A549 (cell line): Measurements from ENCODE around the gene LRRC45. TPM values are rescaled to one million over a fixed set of nuclear protein-coding genes. Genes with fewer than 3 reads are reported as not detected.

Source experiments
- ATAC-seq, 2 experiments: fragments of 200-7000 bp in 1 of 2; fragments of >200 bp in 1 of 2; cut with Nextera tagmentation in 1 of 2; cut with Tn5 transposase in 1 of 2; 3 replicates each; pipeline versions ENCODE4 v1.8.0 to v1.9.1; 2018 to 2020; ENCODE audit warnings: mild to moderate bottlenecking in 1 of 2, moderate library complexity in 1 of 2
- CTCF ChIA-PET: fragments of 300-600 bp; sonication (Branson Sonifier 250); formaldehyde crosslinking; extraction: SDS; loops from one replicate; lab custom pipeline; 2021; ENCODE audit warnings: antibody characterized with exemption, inconsistent platforms; lab: Yijun Ruan, JAX
- POLR2A ChIA-PET: fragments of 350-600 bp; formaldehyde crosslinking; extraction: SDS; loops from one replicate; lab custom pipeline; 2021; ENCODE audit warnings: antibody characterized with exemption, inconsistent platforms; lab: Yijun Ruan, JAX
- DNase-seq, 2 experiments: peaks; one replicate each; pipeline versions ENCODE4 v3.0.0 to v3.0.0-alpha.2; 2011 to 2016; ENCODE audit warnings: low read depth in 1 of 2, low spot score in 1 of 2
- FAIRE-seq: peaks from 2 replicates; lab custom pipeline; 2011; peaks lifted over from hg19 to GRCh38; lab: Jason Lieb, UNC
- H3K27ac ChIP-seq, 2 experiments: fragments of >200 bp; sonication (Bioruptor Twin); formaldehyde crosslinking; 3 replicates each; pipeline ENCODE4 v1.5.1; 2016 to 2017
- H3K4me1 ChIP-seq: fragments of >200 bp; sonication (Bioruptor Twin); formaldehyde crosslinking; 3 replicates; pipeline ENCODE4 v1.6.1; 2016
- H3K4me2 ChIP-seq: fragments of >200 bp; sonication (Bioruptor Twin); formaldehyde crosslinking; 3 replicates; pipeline ENCODE4 v1.6.1; 2016
- H3K4me3 ChIP-seq: fragments of >200 bp; sonication (Bioruptor Twin); formaldehyde crosslinking; 3 replicates; pipeline ENCODE4 v1.5.1; 2016
- H3K9me3 ChIP-seq: fragments of >200 bp; sonication (Bioruptor Twin); formaldehyde crosslinking; 3 replicates; pipeline ENCODE4 v1.6.1; 2016
- BCL3 ChIP-seq: fragments of >200 bp; sonication (Bioruptor Twin); formaldehyde crosslinking; IDR thresholded peaks from 3 replicates; pipeline ENCODE4 v1.6.1; 2016
- BHLHE40 ChIP-seq: IDR thresholded peaks from 2 replicates; pipeline ENCODE4 v1.6.1; 2012; ENCODE audit warnings: low read depth, low read length, inconsistent platforms
- CEBPB ChIP-seq, 2 experiments: fragments of >200 bp in 1 of 2; sonication (Bioruptor Twin) in 1 of 2; formaldehyde crosslinking in 1 of 2; IDR thresholded peaks; 2 replicates each; pipeline ENCODE4 v1.6.1; 2012 to 2016
- CHD4 ChIP-seq: fragments of 200-600 bp; sonication (generic); IDR thresholded peaks from 2 replicates; pipeline ENCODE4 v1.6.1; 2016; ENCODE audit warnings: antibody characterized with exemption, mild to moderate bottlenecking, borderline replicate concordance
- CTCF ChIP-seq: fragments of >200 bp; sonication (Bioruptor Twin); formaldehyde crosslinking; IDR thresholded peaks from 3 replicates; pipeline ENCODE4 v1.5.1; 2016
- EHF ChIP-seq: fragments of 250-450 bp; sonication (Bioruptor Pico); IDR thresholded peaks from 2 replicates; pipeline ENCODE4 v1.5.0; 2020; ENCODE audit warnings: mild to moderate bottlenecking
- EHMT2 ChIP-seq: fragments of 200-600 bp; sonication (generic); IDR thresholded peaks from 2 replicates; pipeline ENCODE4 v1.6.1; 2016; ENCODE audit warnings: antibody characterized with exemption, low read depth, mild to moderate bottlenecking, moderate library complexity
- FOXS1 ChIP-seq: fragments of 250-450 bp; sonication (Bioruptor Pico); IDR thresholded peaks from 2 replicates; pipeline ENCODE4 v1.5.0; 2020; ENCODE audit warnings: mild to moderate bottlenecking, moderate library complexity
- GATA3 ChIP-seq: IDR thresholded peaks from 2 replicates; pipeline ENCODE4 v1.6.1; 2012; ENCODE audit warnings: borderline replicate concordance
- HDAC2 ChIP-seq: fragments of 200-600 bp; sonication (generic); IDR thresholded peaks from 2 replicates; pipeline ENCODE4 v1.6.1; 2016
- HOXA7 ChIP-seq: fragments of 250-450 bp; sonication (Bioruptor Pico); IDR thresholded peaks from 2 replicates; pipeline ENCODE4 v1.5.0; 2020; ENCODE audit warnings: mild to moderate bottlenecking, moderate library complexity
- JUNB ChIP-seq: fragments of >200 bp; sonication (Bioruptor Twin); formaldehyde crosslinking; IDR thresholded peaks from 2 replicates; pipeline ENCODE4 v1.6.1; 2016
- MAZ ChIP-seq: fragments of 150-350 bp; IDR thresholded peaks from 2 replicates; pipeline ENCODE4 v1.6.1; 2014; ENCODE audit warnings: antibody characterized with exemption, low read depth, low read length, borderline replicate concordance
- NR3C1 ChIP-seq: fragments of >200 bp; sonication (Bioruptor Twin); formaldehyde crosslinking; IDR thresholded peaks from 3 replicates; pipeline ENCODE4 v1.6.1; 2017
- PHF8 ChIP-seq: fragments of 200-600 bp; sonication (generic); IDR thresholded peaks from 2 replicates; pipeline ENCODE4 v1.6.1; 2016; ENCODE audit warnings: low read depth, mild to moderate bottlenecking, antibody characterized with exemption, moderate library complexity, borderline replicate concordance
- POLR2A ChIP-seq: IDR thresholded peaks from 2 replicates; pipeline ENCODE4 v1.6.1; 2012; ENCODE audit warnings: mild to moderate bottlenecking, low read length
- POLR2AphosphoS2 ChIP-seq: conservative IDR thresholded peaks from 2 replicates; pipeline ENCODE4 v1.6.1; 2012; ENCODE audit warnings: low read length, improper control_type of control experiment, inconsistent platforms
- RCOR1 ChIP-seq: fragments of 150-350 bp; IDR thresholded peaks from 2 replicates; pipeline ENCODE4 v1.6.1; 2014; ENCODE audit warnings: antibody characterized with exemption, low read length, low read depth
- REST ChIP-seq: fragments of 200-600 bp; sonication (generic); IDR thresholded peaks from 2 replicates; pipeline ENCODE4 v1.6.1; 2016; ENCODE audit warnings: antibody characterized with exemption, mild to moderate bottlenecking, moderate library complexity
- RNF2 ChIP-seq: fragments of 200-600 bp; sonication (generic); IDR thresholded peaks from 2 replicates; pipeline ENCODE4 v1.6.1; 2016; ENCODE audit warnings: low read depth, mild to moderate bottlenecking, antibody characterized with exemption, moderate library complexity, borderline replicate concordance
- SMC3 ChIP-seq: fragments of >200 bp; sonication (Bioruptor Twin); formaldehyde crosslinking; IDR thresholded peaks from 3 replicates; pipeline ENCODE4 v1.6.1; 2018; ENCODE audit warnings: inconsistent platforms
- TP53 ChIP-seq: fragments of 250-450 bp; sonication (Bioruptor Pico); IDR thresholded peaks from 2 replicates; pipeline ENCODE4 v1.5.0; 2021; ENCODE audit warnings: mild to moderate bottlenecking, moderate library complexity
- ZFP36 ChIP-seq: fragments of 450-650 bp; IDR thresholded peaks from 2 replicates; pipeline ENCODE4 v1.6.1; 2014; ENCODE audit warnings: borderline replicate concordance; ENCODE audit not compliant: partially characterized antibody
- ZNF302 ChIP-seq: fragments of 250-450 bp; sonication (Bioruptor Pico); IDR thresholded peaks from 2 replicates; pipeline ENCODE4 v1.9.0; 2021; ENCODE audit warnings: inconsistent platforms, mild to moderate bottlenecking, moderate library complexity
- ZSCAN20 ChIP-seq: fragments of 250-450 bp; sonication (Bioruptor Pico); IDR thresholded peaks from 2 replicates; pipeline ENCODE4 v1.8.0; 2022; ENCODE audit warnings: mild to moderate bottlenecking, moderate library complexity
- WGBS: methylation state at CpG from one replicate; pipeline ENCODE4 v1.1.6; 2017; ENCODE audit errors: missing lambda C conversion rate; 5-methylcytosine and 5-hydroxymethylcytosine counted together
- polyA plus RNA-seq, 4 experiments: library from polyadenylated mRNA; depleted of rRNA in 3 of 4; stranded (reverse); fragments of >200 nt; fragmentation: RNase III in 1 of 4; extraction: RNeasy Plus Mini Kit Qiagen cat#74134 plus additional on column Dnase treatment in 1 of 4; gene quantifications; 2 replicates in 3 of 4; 3 replicates in 1 of 4; pipeline ENCODE4 v1.2.3, GENCODE V29; 2011 to 2017

LRRC45 gene
- polyA plus RNA-seq, 2 of the 4 experiments (the other 2 are of a cell fraction): 6.4 to 24.5 TPM

- TF ChIP-seq CTCF (peak; percentile 94), EHMT2 (no peak), BCL3 (no peak), SMC3 (peak; percentile 98), MAZ (0 out of 2 replicates have a peak, but pooled peaks have one; percentile 43), NR3C1 (no peak)
Measured at GRCh38 chr17:82021107-82021899, 1.8 kb upstream of the LRRC45 start (continued).

- 6% methylated on average over 9 of the region's 10 CpGs for WGBS
- ATAC-seq: peak in 1 of 2 experiments; percentile 14; a peak in 3 of 6 replicates
- Histone ChIP-seq H3K27ac (peak overlapping the region; percentile 80 to 92), H3K4me1 (peaks cover 41% of the 10 kb centered on the region), H3K9me3 (no peaks in the 10 kb centered on the region), H3K4me3 (peak overlapping the region; percentile 77), H3K4me2 (peak overlapping the region; percentile 87)
- CTCF ChIA-PET: interaction anchor here (0.7 to 33.2 kb wide), 30 partner anchors 8 to 308 kb away, joined by 3 to 794 read pairs (median 10); partner anchors contain the start of genes ASPSCR1, DCXR, MAFG and MYADML2
- POLR2A ChIA-PET: interaction anchor here (1.0 to 3.9 kb wide), 6 partner anchors 16 to 152 kb away, joined by 3 to 38 read pairs (median 4); partner anchors contain the start of genes ASPSCR1 and DCXR
- DNase-seq: no peak
- TF ChIP-seq ZSCAN20 (CRISPR knock-in tag) (no peak), REST (no peak), CEBPB (IDR thresholded peaks at IDR 0.05) (no peak), HOXA7 (CRISPR knock-in tag) (no peak), BHLHE40 (no peak)
- FAIRE-seq: no peak
Measured at GRCh38 chr17:82021900-82022309, 1.2 kb upstream of the LRRC45 start.

- WGBS: 2% methylated on average over 37 of the region's 64 CpGs
- peak within 1 kb of the TSS; percentile 80 to 92 for H3K27ac ChIP-seq
- H3K9me3 ChIP-seq: no peaks in the 10 kb centered on the region
- H3K4me1 ChIP-seq: peaks cover 41% of the 10 kb centered on the region
- DNase-seq (no peak), ATAC-seq (peak; percentile 49 to 81), FAIRE-seq (no peak)
- ChIA-PET POLR2A (interaction anchor here (0.6 to 3.9 kb wide), 15 partner anchors 10 to 339 kb away, joined by 3 to 38 read pairs (median 3); partner anchors contain the start of genes ARL16, DCXR, FASN and HGS), CTCF (interaction anchor here (0.9 to 33.2 kb wide), 20 partner anchors 7 to 160 kb away, joined by 3 to 794 read pairs (median 24); partner anchors contain the start of genes ASPSCR1, DCXR, MAFG and MYADML2)
- H3K4me2 ChIP-seq: peak within 1 kb of the TSS; percentile 93
- H3K4me3 ChIP-seq: peak within 1 kb of the TSS; percentile 77
- 0 out of 3 replicates have a peak, but pooled peaks have one; percentile 53 for TF ChIP-seq BCL3
- TF ChIP-seq HDAC2: no peak
- TF ChIP-seq FOXS1 (CRISPR knock-in tag): no peak
- no peak for TF ChIP-seq ZFP36
- no peak for TF ChIP-seq ZSCAN20 (CRISPR knock-in tag)
- no peak for TF ChIP-seq ZNF302 (CRISPR knock-in tag)
- TF ChIP-seq RNF2: 0 out of 2 replicates have a peak, but pooled peaks have one; percentile 62
- no peak for TF ChIP-seq RCOR1
- TF ChIP-seq JUNB: no peak
- TF ChIP-seq TP53 (CRISPR knock-in tag): no peak
- no peak for TF ChIP-seq CHD4
- TF ChIP-seq PHF8: peak; percentile 76
- no peak for TF ChIP-seq POLR2AphosphoS2
- no peak for TF ChIP-seq GATA3
- TF ChIP-seq EHF: no peak
- peak; percentile 91 for TF ChIP-seq POLR2A
Measured at GRCh38 chr17:82022310-82022980, 660 bp upstream of the LRRC45 start, which contains the start of gene CENPX. TSS of gene CENPX (minus strand) at chr17:82022878. CDS start at chr17:82022861, 17 bp downstream.
